Measurements from ENCODE around the gene ALDH1L1.
"Not testable (repeated sequence)": the region's sequence is repeated elsewhere in the genome, so short reads cannot be mapped to it uniquely, and the experiment has no call there.

Gene ALDH1L1

DNA sequence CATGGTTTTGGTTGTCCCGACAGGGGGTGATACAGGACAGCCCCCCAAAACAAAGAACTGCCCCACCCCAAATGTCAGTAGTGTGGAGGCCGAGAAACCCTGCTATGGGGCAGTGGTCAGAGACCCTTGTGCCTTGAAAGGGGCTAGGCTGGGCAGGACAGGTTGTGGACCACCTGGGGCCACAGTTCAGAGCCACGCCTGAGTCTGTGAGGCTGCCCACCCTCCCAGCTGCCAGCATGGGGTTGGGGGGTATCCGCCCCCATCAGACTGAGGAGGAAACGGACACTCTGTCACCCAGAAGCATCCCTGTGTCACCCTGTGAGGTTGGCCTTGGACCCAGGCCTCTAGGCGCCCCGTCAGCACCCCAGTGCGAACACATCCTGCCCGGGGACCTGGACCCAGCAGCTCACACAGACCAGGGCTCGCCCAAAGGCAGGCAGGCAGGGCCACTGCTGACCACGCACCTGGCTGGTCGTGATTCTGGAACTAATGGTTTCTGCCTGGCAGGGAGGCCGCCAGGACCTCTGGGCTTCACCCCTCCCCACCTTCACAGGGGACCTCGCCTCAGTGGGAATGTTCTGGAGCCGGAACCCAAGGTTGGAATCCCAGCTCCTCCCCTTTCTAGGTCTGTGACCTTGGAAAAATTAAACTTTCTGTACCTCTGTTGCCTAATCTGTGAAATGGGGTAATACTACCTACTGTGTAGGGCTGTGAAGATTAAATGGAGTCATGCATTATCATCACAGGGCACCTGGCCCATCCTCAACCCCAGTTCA is 97.8 kb downstream of the ALDH1L1 start:
- DNase-seq (ENCODE audit: low spot score), result no peak

DNA sequence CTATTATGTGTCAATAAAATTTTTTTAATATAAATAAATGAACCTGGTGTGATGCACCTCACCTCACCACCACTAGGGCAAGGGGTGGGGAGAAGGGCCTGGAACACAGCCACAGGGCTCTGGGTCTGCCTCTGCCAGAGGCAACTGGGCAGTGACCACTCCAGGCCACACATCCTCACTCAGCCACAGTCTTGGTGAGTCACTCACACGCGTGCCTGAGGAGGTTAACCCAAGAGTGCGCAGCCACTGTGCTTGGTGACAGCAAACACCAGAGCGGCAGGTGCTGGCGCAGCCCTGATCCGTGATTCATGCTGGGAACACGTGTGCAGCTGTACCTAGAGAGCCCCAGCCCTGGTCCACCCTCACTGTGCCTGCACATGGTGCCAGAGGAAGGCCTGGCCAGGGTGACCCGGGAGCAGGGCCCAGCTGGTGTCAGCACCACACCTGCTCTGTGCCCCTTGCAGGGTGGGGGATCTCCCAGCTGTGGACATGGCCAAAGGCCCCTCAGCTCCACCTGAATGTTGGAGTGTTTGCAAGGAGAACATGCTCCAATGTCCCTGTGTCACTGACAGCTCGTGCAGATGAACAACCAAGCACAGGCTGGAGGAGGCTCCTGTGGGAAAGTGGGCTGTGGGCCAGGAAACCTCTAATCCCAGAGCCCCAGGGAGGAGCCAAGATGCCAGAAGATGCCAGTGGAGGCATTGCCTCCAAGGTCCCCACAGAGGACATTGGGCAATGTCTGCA is 98.6 kb downstream of the ALDH1L1 start:
- no peak for DNase-seq (ENCODE audit: low spot score)

DNA sequence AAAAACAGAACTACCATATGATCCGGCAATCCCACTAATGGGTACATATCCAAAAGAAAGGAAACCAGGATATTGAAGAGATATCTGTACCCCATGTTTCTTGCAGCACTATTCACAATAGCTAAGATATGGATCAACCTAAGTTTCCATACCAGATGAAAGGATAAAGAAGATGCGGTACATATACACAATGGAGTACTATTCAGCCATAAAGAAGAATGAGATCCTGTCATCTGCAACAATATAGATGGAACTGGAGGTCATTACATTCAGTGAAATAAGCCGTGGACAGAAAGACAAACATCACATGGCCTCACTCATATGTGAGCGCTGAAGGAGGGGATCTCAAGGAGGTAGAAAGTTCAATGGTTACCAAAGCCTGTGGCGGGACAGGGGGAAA is 99.4 kb downstream of the ALDH1L1 start:
- no peak for DNase-seq (ENCODE audit: low spot score)

DNA sequence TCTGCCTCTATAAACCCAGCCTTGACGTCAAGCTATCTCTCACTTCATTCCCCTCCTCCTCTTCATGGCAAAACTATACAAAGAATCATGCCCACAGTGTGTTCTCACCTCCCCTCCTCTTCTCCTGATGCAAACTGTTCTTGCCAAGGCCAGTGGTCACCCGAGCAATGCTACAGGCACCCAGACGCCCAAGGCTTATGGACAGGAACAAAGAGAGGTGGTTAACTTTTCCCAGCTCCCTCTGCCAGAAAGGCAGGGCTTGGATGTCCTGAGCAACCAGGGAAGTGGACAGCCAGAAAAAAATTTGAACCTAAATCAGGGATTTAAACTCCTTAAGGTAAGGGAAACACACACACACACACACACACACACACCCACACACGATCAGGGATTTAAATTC is 101.5 kb downstream of the ALDH1L1 start:
- no peak for DNase-seq (ENCODE audit: low spot score)

DNA sequence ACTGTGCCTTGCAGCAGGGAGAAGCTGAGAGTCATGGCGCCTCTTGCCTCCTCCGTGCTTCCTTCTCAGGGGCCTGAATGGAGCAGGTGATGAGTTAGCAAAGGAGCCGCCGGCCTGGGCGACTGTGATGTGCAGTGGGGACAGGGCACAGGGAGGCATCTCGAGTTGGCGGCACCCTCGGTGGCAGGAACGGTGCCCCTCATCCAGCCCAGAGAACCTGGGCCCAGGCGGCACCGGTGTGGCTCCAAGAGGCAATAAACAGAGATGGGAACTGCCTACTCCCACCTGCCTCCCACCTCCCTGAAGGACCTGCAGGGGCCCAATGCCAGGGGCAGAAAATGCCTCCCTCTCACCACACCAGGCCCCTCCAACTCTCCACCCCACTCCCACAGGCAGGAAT is 102.6 kb downstream of the ALDH1L1 start:
- no peak for DNase-seq (ENCODE audit: low spot score)

DNA sequence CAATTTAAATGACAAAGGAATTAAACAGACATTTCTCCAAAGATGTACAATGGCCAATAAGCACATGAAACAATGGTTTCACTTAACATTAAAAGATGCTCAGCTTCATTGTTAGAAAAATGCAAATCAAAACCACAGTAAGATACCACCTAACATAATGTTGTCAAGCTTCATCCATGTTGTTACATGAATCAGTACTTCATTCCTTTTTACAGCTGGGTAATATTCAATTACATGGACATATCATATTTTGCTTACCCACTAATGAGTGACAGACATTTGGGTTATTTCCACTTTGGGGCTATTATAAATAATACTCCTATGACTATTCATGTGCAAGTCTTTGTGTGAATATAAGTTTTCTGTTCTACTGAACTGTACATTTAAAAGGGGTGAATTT is 104.2 kb downstream of the ALDH1L1 start:
- DNase-seq (ENCODE audit: low spot score), result no peak

DNA sequence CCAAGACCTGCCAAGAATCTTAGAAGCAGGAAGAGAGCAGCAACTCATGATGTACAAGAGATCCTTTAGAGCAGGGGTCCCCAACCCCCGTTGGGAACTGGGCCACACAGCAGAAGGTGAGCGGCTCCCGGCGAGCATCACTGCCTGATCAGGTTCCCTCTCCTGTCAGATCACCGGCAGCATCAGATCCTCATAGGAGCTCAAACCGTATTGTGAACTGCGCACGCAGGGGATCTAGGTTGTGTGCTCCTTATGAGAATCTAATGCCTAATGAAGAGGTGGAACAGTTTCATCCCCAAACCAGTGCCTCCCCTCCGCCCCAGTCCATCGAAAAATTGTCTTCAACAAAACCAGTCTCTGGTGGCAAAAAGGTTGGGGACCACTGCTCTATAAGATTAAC is 110.2 kb downstream of the ALDH1L1 start:
- no peak for DNase-seq (ENCODE audit: low spot score)

DNA sequence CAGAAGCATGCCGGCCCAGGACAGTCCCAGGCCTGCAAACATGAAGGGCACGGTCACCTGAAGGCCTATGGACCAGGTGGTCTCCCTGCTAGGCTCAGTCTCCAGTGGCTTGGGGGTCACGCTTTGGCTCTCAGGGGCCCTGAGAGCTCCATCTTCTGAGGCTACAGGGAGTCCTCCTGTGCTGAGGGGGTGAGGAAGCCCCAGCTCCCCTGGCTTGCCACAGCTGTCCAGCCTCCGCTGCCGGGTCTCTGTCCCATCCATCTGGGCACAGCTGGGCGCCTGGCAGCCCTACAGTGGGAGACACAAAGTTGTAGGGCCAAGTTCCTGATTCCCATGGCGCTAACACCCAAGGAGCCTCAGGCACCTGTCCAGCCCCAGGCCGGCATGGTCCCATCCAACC is 112.4 kb downstream of the ALDH1L1 start:
- no peak for DNase-seq (ENCODE audit: low spot score)

DNA sequence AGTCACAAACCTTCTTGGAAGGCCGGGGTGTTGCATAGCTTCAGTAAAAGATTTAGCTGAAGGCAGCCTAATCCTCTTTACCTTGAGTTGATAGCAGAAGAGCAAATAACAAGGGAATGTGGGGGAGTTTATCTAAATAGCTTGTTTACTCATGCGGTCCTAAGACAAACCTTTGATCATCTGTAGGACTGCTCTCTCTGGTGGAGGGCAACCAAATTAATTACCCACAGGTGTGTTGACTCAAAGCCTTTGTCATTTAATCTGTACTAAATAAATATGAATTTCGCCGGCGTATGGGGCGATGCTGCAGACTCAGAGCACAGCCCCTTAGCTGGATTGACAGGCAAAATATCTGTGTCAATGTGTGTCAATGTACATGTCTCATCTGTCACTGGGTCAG is 113.7 kb downstream of the ALDH1L1 start:
- not testable (repeated sequence) for DNase-seq (ENCODE audit: low spot score)

DNA sequence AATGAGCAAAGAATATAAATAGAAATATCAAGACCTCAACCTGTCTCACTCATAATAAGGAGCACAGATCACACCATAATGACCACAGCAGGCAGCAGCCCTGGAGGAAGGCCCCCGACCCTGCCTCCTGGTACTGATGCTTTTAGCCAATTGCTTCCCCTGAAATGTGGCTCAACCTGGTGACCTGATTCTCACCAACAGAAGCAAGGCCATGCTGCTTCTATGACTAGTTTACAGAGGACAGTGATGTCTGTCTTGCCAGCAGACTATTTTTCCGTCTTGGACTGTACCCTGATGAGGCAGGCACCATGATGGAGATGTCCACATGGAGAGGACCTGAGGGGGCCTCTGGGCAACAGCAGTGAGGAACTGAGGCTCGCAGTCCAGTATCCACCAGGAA is 114.5 kb downstream of the ALDH1L1 start:
- DNase-seq (ENCODE audit: low spot score), result no peak

DNA sequence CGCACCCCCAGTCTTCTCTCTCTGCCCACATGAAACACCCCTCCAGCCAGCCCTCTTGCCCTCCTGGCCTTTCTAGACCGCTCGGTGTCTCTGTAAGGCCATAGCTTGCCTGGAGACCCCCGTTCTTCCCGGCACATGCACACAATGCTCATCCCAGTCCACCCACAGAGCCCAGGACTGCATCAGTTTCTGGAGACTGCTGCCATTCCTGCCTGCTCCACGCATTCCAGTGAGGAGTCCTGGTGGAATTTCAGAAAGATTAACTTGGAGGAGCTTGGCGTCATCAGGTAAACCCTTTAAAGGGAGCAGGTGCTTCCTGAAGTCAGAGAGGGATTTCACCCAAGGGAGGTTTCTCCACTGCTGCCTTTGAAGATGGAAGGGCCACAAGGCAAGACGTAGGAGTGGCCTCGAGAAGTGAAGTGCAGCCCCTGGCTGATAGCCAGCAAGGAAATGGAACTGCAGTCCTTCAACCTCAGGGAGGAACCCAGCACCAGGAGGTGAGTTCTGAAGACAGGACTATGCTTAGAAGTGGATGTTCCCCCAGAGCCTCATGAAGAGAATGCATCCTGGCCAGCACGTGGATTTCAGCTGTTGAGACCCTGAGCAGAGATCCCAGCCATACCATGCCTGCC is 115.6 kb downstream of the ALDH1L1 start:
- no peak for DNase-seq (ENCODE audit: low spot score)

DNA sequence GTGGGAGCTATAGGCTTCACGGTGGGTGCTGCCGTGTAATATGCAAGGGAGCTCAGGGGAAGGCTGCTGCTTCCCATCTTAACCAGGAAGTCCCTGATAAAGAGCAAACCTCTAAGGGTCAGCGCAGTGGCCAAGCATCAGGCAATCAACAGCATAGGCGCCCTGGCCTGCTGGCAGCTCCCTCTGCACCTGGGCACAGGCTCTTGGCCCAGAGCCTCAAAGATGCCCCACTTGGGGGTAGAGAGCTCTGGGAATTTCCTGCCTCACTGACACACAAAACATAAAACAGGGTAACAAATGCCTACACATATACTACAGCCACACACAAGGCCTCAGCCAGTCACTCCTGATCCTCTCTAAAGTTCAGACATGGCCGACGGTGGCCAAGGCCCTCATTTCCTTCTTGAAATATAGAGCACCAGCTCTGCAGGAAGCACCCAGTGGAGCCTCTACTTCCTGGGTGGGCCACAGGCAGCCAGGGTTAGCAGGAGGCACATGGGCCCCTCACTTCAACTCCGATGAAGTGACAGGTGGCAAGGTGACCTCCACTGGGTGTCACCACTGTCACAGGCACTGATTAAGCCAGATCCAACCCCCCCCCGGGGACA is 116.9 kb downstream of the ALDH1L1 start:
- DNase-seq (ENCODE audit: low spot score), result no peak

DNA sequence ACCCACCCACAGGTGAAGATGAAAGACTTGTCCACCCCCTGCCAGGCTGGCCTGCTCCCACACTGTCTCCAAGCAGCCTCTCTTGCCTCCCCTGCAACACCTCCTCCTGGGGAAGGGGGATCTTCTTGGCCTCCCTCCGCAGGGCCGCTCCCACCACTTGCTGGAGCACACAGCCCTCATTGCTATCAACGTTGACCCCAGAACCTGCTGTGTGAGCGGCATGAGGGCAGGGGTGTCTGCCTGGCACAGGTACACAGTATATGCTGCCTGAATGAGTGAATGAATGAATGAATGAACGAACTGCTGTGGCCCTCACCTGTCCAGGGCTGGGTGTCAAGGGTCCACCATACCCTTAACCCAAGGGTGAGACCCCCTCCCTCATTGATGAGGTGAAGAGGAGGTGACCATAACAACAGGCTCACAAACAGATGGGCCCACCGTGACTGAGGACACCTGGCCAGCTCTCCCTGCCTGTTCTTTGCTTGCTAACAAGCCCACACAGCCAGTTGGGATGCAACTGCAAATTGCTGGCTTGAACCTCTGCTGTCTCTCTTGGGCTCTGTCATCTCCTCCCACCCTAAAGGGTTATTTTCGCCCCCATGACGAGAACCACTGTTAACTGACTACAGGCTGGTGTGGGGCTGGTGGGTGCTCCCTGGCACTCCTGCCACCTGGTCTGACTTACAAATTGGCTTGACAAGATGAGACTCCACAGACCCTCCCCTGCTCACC is 118.9 kb downstream of the ALDH1L1 start:
- DNase-seq (ENCODE audit: low spot score), result no peak

DNA sequence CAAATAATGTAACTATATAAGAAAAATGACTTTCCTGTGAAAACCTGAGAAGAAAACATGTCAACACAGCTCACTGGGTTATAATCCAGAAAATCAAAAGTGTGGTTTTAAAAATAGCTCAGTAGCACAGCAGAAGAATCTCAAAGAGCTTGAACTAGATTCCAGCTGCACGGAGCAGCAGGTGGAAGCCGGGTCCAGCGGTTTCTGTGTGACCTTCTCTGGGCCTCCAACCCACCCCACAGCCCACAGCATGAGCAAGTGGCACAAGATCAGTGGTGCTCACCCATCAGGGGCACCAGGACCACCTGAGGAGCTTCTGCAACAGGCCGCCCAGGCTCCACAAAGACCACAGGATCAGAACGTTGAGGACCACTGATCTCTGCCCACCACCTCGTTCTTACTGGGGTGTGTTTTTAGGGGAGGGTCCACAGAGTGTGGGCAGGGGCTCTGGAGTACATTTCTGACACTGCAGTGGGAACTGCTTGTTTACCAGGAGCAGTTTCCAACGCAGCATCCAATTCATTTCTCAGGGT is 119.7 kb downstream of the ALDH1L1 start:
- no peak for DNase-seq (ENCODE audit: low spot score)

DNA sequence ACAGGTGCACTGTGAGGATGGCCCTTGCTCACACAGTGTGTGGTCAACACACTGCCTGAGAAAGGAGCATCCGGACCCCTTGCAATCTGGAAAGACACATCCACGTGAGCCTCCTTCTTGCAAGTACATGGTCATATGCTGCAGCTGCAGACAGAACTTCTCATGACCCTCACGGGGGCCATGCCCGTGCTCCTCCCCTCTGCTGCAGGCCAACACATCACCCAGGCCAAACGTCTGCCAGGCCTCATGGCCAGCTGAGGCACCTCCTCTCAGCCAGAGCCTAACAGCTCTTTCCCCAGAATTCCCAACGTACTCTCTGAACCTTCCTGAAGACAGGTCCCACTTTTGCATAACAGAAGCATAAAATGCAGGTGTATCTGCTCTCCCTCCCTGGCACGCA is 121.7 kb downstream of the ALDH1L1 start:
- no peak for DNase-seq (ENCODE audit: low spot score)

DNA sequence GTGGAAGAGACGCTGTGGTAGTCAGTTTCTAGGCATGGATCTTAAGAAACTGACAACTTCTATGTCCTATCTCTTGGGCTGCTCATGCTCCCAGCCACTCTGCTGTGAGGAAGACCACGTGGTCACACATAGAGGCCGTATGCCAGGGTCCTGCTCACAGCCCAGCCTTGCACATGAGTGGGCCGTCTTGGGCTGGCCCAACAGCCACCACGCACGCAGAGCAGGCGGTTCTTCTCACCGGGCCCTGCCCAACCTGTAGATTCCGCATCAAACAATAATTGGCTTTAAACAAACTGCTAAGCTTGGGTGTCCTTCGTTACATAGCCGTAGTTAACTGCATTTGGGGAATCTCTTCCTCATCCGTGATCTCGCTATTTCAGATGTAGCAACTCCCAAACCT is 122.5 kb downstream of the ALDH1L1 start:
- DNase-seq (ENCODE audit: low spot score), result no peak

DNA sequence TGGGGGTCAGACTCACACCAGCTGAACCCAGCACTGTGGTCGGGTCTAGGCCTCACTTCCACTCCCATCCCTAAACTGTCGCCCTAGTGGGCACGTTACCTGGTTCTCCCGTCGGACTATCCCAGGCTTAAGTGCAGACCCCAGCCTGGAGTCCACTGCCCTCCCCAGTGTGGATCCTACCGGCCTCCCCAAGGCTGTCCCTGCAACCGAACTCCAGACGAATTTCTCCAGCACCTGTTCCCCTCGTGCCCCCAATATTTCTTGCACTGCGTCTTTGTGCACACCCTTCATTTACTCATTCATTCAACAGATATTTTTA is 122.9 kb downstream of the ALDH1L1 start:
- no peak for DNase-seq (ENCODE audit: low spot score)

DNA sequence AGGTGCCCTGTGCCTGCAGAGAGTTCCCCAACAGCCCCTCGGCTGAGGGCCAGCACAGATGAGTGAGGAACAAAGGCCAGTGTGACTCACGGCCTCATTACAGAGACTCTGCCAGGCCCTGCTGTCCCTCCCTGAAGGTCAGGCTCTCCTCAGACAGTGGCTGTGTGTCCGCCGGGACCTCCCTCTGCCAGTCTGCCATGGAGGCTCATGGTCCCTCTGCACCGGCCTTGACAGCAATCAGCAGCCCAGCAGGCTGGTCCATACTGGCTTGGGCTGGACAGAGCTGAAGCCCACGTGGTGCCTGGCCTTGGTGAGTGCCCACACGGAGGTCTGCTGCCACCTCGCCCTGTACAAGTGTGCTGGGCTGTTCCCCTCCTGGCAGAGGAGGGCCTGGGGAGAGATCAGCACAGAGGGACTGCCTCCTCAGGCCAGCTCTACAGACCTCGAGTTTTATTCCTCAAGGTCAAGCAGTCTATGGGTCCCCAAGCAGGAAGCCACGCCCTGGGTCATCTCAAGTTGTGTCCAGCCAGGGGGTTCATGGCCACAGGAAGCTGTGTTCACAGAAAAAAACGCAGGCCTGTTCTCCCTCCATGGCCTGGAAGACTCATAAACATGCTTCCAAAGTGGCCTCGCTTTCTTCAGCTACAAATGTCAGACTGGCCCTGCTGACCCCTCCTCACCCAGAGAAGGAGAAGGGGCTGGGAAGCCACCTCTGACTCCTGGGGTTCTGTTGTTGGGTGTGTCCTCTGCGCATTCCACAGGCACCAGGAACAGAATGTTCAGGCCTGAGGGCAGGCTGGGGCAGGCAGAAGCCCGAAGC is 123.5 kb downstream of the ALDH1L1 start:
- DNase-seq (ENCODE audit: low spot score), result no peak

DNA sequence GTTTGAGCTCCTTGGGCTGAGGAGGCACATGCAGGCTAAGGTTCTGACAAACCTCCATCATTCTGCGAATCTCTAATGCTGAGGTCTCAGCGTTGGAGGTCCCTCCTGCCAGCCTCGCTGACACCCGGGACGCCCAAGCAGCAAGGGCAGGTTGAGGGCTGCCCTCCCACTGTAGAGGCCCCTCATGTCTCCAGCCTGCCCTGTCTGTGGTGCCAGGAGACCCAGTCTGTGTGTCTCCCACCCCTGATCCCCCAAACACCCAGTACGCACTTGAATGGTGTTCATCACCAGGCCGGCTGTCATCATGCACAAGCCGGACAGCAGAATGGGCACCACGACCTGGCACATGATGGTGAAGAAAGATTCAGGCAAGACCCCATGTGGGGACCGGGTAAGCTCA is 124.3 kb downstream of the ALDH1L1 start:
- DNase-seq (ENCODE audit: low spot score), result no peak

DNA sequence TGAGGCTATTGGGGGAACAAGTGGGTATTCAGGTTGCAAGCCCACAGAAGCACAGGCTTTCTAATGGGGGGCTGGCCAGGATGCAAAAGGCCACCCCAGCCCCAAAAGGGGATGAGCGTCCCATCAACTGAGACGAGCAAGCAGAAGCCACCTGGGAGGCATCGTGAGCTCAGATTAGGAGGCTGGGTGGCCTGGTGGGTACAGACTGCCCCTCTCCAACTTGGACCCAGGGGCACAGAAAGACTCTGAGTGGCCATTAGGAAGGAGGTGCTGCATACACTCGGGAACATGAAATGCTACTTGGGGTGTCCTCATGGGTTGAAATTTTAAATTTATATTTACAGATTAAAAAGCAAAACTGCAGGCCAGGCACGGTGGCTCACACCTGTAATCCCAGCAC is 125.5 kb downstream of the ALDH1L1 start:
- DNase-seq (ENCODE audit: low spot score), result no peak

DNA sequence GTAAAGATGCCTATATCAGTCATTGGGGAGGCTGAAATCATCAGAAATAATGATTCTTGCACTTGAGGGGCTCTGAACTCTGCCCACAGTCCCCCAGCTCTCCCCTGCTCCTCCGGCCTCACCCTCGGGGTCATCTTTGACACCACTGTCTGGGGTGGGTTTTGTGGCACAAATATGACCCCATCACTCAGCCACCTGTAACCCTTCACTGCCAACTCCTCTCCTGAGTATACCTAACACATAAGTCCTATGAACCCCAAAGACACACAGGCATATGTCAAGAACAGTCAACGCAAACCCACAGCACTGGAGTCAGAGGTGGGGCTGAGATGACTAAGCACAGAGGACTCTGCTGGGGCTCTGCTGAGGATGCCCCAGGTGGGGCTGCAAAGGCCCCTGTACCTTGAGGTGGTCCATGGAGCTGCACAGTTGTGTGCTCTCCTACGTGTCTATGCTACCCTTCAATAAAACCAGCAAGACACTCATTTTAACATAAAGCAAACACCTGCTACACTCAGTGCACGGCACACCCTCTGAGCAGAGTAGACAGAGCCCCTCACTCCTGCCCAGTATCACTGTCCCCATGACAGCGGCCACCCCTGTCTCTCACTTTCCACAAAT is 126.3 kb downstream of the ALDH1L1 start:
- DNase-seq (ENCODE audit: low spot score), result no peak
